ENCODE data around the gene SLC38A10.

SLC38A10 gene

DNA sequence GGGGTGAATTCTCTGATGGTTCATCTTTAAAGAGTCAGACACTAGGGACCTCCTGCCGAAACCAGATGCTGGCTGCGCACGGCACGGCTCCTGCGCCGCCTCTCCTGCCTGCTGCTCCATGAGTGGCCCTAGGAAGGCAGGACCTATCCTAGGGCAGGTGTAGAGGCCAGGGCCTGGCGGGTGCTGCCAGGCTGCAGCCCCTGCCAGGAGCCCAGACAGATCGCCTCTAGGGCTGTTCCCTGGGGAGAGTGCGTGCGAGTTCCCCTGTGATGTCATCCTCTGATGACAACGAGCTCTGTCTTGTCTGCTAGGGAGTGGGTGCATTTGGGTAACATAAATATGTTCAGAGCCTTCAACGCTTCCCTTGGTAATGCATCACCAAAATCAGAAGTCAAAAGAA lies 23.9 kb downstream of the SLC38A10 start:
- no peak overlapping the region for H3K4me2 ChIP-seq (ENCODE audit: low read length)

DNA sequence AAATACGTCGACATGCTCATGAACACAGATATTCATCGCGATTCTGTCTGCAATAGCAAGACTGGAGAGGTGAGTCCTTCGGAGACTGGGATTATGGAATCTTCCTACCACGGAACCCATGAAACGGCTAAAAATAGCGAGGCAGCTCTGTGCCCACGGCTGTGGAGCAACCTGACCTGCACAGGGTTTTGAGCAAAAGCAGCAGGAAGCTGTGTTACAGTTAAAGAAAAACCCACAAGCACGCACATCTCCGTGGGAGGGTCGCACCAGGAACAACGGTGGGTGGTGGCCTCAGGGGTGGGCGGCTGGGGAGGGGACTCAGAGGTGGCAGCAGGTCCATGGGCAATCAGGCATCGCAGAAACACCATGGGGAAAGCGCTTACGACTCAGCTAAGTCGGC lies 24.8 kb downstream of the SLC38A10 start:
- no peaks in the 10 kb centered on the region for H3K27me3 ChIP-seq (ENCODE audit: insufficient read depth, low read length)
- H3K27ac ChIP-seq (ENCODE audit: low read depth, low read length, poor library complexity, severe bottlenecking): no peak overlapping the region
- H3K36me3 ChIP-seq (ENCODE audit: insufficient read depth, low read length): peaks cover 75% of the 10 kb centered on the region
- no peak overlapping the region for H3K4me2 ChIP-seq (ENCODE audit: low read length)
- H3K9ac ChIP-seq (ENCODE audit: low read length): no peak overlapping the region
- H3K4me3 ChIP-seq (ENCODE audit: low read depth, low read length, poor library complexity, severe bottlenecking): no peak overlapping the region
- no peak for TF ChIP-seq EZH2 (IDR thresholded peaks at IDR 0.05; ENCODE audit: borderline replicate concordance, low read length)
- TF ChIP-seq CTCF (IDR thresholded peaks at IDR 0.05; ENCODE audit: low read length): no peak
- no peaks in the 10 kb centered on the region for H3F3A ChIP-seq (ENCODE audit: insufficient read depth, low read length)
- H3K4me1 ChIP-seq (ENCODE audit: insufficient read depth, low read length, severe bottlenecking): no peaks in the 10 kb centered on the region
- H2AFZ ChIP-seq (ENCODE audit: low read length): no peak overlapping the region
- H3K79me2 ChIP-seq (ENCODE audit: insufficient read depth, low read length): no peaks in the 10 kb centered on the region
- H3K9me2 ChIP-seq (ENCODE audit: low read depth, low read length): no peaks in the 10 kb centered on the region
- no peaks in the 10 kb centered on the region for H3K9me3 ChIP-seq (ENCODE audit: low read length)
- no peaks in the 10 kb centered on the region for H4K20me1 ChIP-seq (ENCODE audit: insufficient read depth, low read length)

More for the DNA sequence above, 23.9 kb downstream of the SLC38A10 start:
- no peak overlapping the region for H2AFZ ChIP-seq (ENCODE audit: low read length)
- peaks cover 72% of the 10 kb centered on the region for H3K36me3 ChIP-seq (ENCODE audit: insufficient read depth, low read length)
- H3K27ac ChIP-seq (ENCODE audit: low read depth, low read length, poor library complexity, severe bottlenecking): no peak overlapping the region
- no peaks in the 10 kb centered on the region for H4K20me1 ChIP-seq (ENCODE audit: insufficient read depth, low read length)
- H3K79me2 ChIP-seq (ENCODE audit: insufficient read depth, low read length): no peaks in the 10 kb centered on the region
- H3K4me1 ChIP-seq (ENCODE audit: insufficient read depth, low read length, severe bottlenecking): no peaks in the 10 kb centered on the region
- H3F3A ChIP-seq (ENCODE audit: insufficient read depth, low read length): no peaks in the 10 kb centered on the region
- H3K27me3 ChIP-seq (ENCODE audit: insufficient read depth, low read length): no peaks in the 10 kb centered on the region
- H3K9me3 ChIP-seq (ENCODE audit: low read length): no peaks in the 10 kb centered on the region
- TF ChIP-seq EZH2 (IDR thresholded peaks at IDR 0.05; ENCODE audit: borderline replicate concordance, low read length) (no peak), CTCF (IDR thresholded peaks at IDR 0.05; ENCODE audit: low read length) (no peak)
- no peak overlapping the region for H3K9ac ChIP-seq (ENCODE audit: low read length)
- H3K4me3 ChIP-seq (ENCODE audit: low read depth, low read length, poor library complexity, severe bottlenecking): no peak overlapping the region
- no peaks in the 10 kb centered on the region for H3K9me2 ChIP-seq (ENCODE audit: low read depth, low read length)

DNA sequence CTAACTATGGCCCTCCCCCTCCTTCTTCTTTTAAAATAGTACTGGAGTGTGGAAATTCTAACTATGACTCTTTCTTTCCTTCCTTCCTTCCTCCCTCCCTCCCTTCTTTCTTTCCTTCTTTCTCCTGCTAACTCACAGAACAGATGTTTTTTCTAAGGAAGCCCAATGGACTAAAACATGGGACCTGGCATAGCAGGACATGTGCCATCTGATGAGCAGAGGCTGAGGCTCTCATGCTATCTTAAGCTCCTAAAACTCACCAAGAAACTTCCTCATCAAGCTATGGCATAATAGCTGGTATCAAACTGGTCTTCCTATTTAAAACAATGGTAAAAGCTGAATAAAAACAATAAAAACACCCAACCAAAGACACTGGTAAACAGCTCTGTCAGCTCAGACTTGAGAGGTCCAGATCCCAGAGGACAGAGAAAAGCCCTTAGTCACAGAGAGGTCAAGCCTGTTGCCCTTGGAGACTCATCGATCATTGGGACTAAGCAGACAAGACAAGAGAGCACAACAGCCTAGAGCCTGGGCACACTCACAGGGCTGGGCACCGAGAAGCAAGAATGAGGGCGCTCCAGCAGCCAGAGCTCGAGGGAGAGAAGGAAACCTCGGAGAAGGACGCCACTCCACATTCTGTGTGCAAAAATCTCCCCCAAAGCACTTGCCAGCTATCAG lies 27.6 kb downstream of the SLC38A10 start:
- Histone ChIP-seq H3K27me3 (ENCODE audit: insufficient read depth, low read length) (no peaks in the 10 kb centered on the region), H3K9ac (ENCODE audit: low read length) (no peak overlapping the region), H3K36me3 (ENCODE audit: insufficient read depth, low read length) (peaks cover 49% of the 10 kb centered on the region), H3F3A (ENCODE audit: insufficient read depth, low read length) (no peaks in the 10 kb centered on the region), H3K9me3 (ENCODE audit: low read length) (no peaks in the 10 kb centered on the region), H3K9me2 (ENCODE audit: low read depth, low read length) (no peaks in the 10 kb centered on the region), H2AFZ (ENCODE audit: low read length) (no peak overlapping the region), H3K4me2 (ENCODE audit: low read length) (no peak overlapping the region), H3K4me1 (ENCODE audit: insufficient read depth, low read length, severe bottlenecking) (no peaks in the 10 kb centered on the region), H3K4me3 (ENCODE audit: low read depth, low read length, poor library complexity, severe bottlenecking) (no peak overlapping the region), H3K27ac (ENCODE audit: low read depth, low read length, poor library complexity, severe bottlenecking) (no peak overlapping the region), H4K20me1 (ENCODE audit: insufficient read depth, low read length) (no peaks in the 10 kb centered on the region), H3K79me2 (ENCODE audit: insufficient read depth, low read length) (no peaks in the 10 kb centered on the region)
- TF ChIP-seq EZH2 (IDR thresholded peaks at IDR 0.05; ENCODE audit: borderline replicate concordance, low read length) (no peak), CTCF (IDR thresholded peaks at IDR 0.05; ENCODE audit: low read length) (no peak)

Data from OCI-LY1 (cell line).